Measurements from ENCODE around the gene DCAF4L1.

DCAF4L1 gene

GRCh38 chr4:41991916-41992767 is 10.6 kb downstream of the DCAF4L1 start:
- no peak for DNase-seq

GRCh38 chr4:41992967-41993857 is 11.7 kb downstream of the DCAF4L1 start:
- no peak for DNase-seq

- DNase-seq = no peak
These were observed 13.0 kb downstream of the DCAF4L1 start for GRCh38 chr4:41994461-41994985.

GRCh38 chr4:41998019-41998418 is 16.5 kb downstream of the DCAF4L1 start:
- DNase-seq = no peak

- no peak for DNase-seq
These were observed 17.8 kb downstream of the DCAF4L1 start for GRCh38 chr4:41999321-41999720.

GRCh38 chr4:42008011-42008786 is 26.6 kb downstream of the DCAF4L1 start:
- no peak for DNase-seq

GRCh38 chr4:42015438-42015837 is 33.9 kb downstream of the DCAF4L1 start:
- no peak for DNase-seq

GRCh38 chr4:42018451-42018850 is 36.9 kb downstream of the DCAF4L1 start:
- no peak for DNase-seq
